ENCODE measurements around the gene ASIC2.
A peak's percentile ranks its signal among the peaks of the same experiment; 100 is the strongest.

ASIC2 gene

GRCh38 chr17:33082529-33083173 lies 210.4 kb downstream of the ASIC2 start:
- DNase-seq (ENCODE audit: insufficient read length, low spot score): no peak
- no peak for FAIRE-seq

- DNase-seq (ENCODE audit: insufficient read length, low spot score) (no peak), FAIRE-seq (no peak)
Measured at GRCh38 chr17:33080091-33080490, 213.0 kb downstream of the ASIC2 start.

GRCh38 chr17:33079201-33079600 lies 213.9 kb downstream of the ASIC2 start:
- no peak for FAIRE-seq

GRCh38 chr17:33076979-33077378 lies 216.1 kb downstream of the ASIC2 start:
- no peak for DNase-seq (ENCODE audit: insufficient read length, low spot score)
- FAIRE-seq: no peak

More at GRCh38 chr17:33079201-33079600, 213.9 kb downstream of the ASIC2 start:
- DNase-seq (ENCODE audit: insufficient read length, low spot score): no peak

GRCh38 chr17:33073416-33073815 lies 219.7 kb downstream of the ASIC2 start:
- DNase-seq (ENCODE audit: insufficient read length, low spot score) (no peak), FAIRE-seq (no peak)

- FAIRE-seq (peak; percentile 23), DNase-seq (ENCODE audit: insufficient read length, low spot score) (no peak)
Measured at GRCh38 chr17:33072421-33073161, 220.5 kb downstream of the ASIC2 start.

GRCh38 chr17:33071656-33072055 lies 221.4 kb downstream of the ASIC2 start:
- DNase-seq (ENCODE audit: insufficient read length, low spot score): no peak
- FAIRE-seq: no peak

- DNase-seq (ENCODE audit: insufficient read length, low spot score) (no peak), FAIRE-seq (no peak)
Measured at GRCh38 chr17:33057564-33057963, 235.5 kb downstream of the ASIC2 start.

- DNase-seq (ENCODE audit: insufficient read length, low spot score) (no peak), FAIRE-seq (no peak)
Measured at GRCh38 chr17:33056399-33057146, 236.5 kb downstream of the ASIC2 start.

- FAIRE-seq (no peak), DNase-seq (ENCODE audit: insufficient read length, low spot score) (no peak)
Measured at GRCh38 chr17:33055746-33056145, 237.3 kb downstream of the ASIC2 start.

GRCh38 chr17:33055171-33055611 lies 237.9 kb downstream of the ASIC2 start:
- DNase-seq (ENCODE audit: insufficient read length, low spot score): no peak
- no peak for FAIRE-seq

GRCh38 chr17:33054412-33054811 lies 238.7 kb downstream of the ASIC2 start:
- DNase-seq (ENCODE audit: insufficient read length, low spot score) (no peak), FAIRE-seq (no peak)

GRCh38 chr17:33053676-33054075 lies 239.4 kb downstream of the ASIC2 start:
- no peak for FAIRE-seq

GRCh38 chr17:33052856-33053255 lies 240.2 kb downstream of the ASIC2 start:
- no peak for FAIRE-seq
- no peak for DNase-seq (ENCODE audit: insufficient read length, low spot score)

More at GRCh38 chr17:33053676-33054075, 239.4 kb downstream of the ASIC2 start:
- DNase-seq (ENCODE audit: insufficient read length, low spot score): no peak

- FAIRE-seq: no peak
- DNase-seq (ENCODE audit: insufficient read length, low spot score): no peak
Measured at GRCh38 chr17:33050611-33051140, 242.4 kb downstream of the ASIC2 start.

GRCh38 chr17:33049781-33050414 lies 243.2 kb downstream of the ASIC2 start:
- no peak for FAIRE-seq
- peak; percentile 66 for DNase-seq (ENCODE audit: insufficient read length, low spot score)

- FAIRE-seq: no peak
- DNase-seq (ENCODE audit: insufficient read length, low spot score): no peak
Measured at GRCh38 chr17:33046361-33047255, 246.5 kb downstream of the ASIC2 start.

GRCh38 chr17:33045216-33045615 lies 247.9 kb downstream of the ASIC2 start:
- DNase-seq (ENCODE audit: insufficient read length, low spot score): no peak
- no peak for FAIRE-seq

GRCh38 chr17:33044771-33045170 lies 248.3 kb downstream of the ASIC2 start:
- no peak for FAIRE-seq
- DNase-seq (ENCODE audit: insufficient read length, low spot score): no peak

- DNase-seq (ENCODE audit: insufficient read length, low spot score) (no peak), FAIRE-seq (no peak)
Measured at GRCh38 chr17:33040461-33040860, 252.6 kb downstream of the ASIC2 start.

All from HTR-8/SVneo (cell line).